HCT116 (cell line): ENCODE results near the gene JDP2. TPM values are rescaled to one million over a fixed set of nuclear protein-coding genes. Genes with fewer than 3 reads are reported as not detected.

Experiments used
- ATAC-seq: fragments of 200-7000 bp; cut with Tn5 transposase; 2 replicates; pipeline ENCODE4 v1.9.1; 2020; ENCODE audit warnings: mild to moderate bottlenecking, moderate library complexity
- BruUV-seq: library from RNA; stranded (reverse); fragments of 400-500 nt; replicated peaks from 2 replicates; lab custom pipeline; 2021; lab: Mats Ljungman, UMichigan
- CTCF ChIA-PET: fragments of 300-600 bp; sonication (Branson Sonifier 250); formaldehyde crosslinking; loops from one replicate; lab custom pipeline; 2021; ENCODE audit warnings: antibody characterized with exemption; lab: Charles Lee
- POLR2A ChIA-PET: fragments of 300-600, 350-600 bp; sonication (Branson Sonifier 250); formaldehyde crosslinking; loops from one replicate; lab custom pipeline; 2021; ENCODE audit warnings: antibody characterized with exemption; lab: Charles Lee
- RAD21 ChIA-PET, 2 experiments: fragments of 300-600 bp; sonication (Branson Sonifier 250); formaldehyde crosslinking; loops; one replicate each; lab custom pipeline; 2023; ENCODE audit warnings: low total read pairs in 2 of 2; ENCODE audit not compliant: uncharacterized antibody in 2 of 2, unreplicated experiment in 2 of 2, low non-redundant PET in 1 of 2; lab: Charles Lee
- DNase-seq: peaks from one replicate; pipeline ENCODE4 v3.0.0-alpha.2; 2010; ENCODE audit warnings: low read depth, low spot score
- H2AFZ ChIP-seq: fragments of 200-600 bp; shearing (Covaris generic), sonication (generic); 2 replicates; pipeline ENCODE4 v1.6.1; 2017; ENCODE audit warnings: low read depth, mixed run types, mixed read lengths, antibody characterized with exemption, low read length; ENCODE audit not compliant: poor library complexity, severe bottlenecking
- H3K27ac ChIP-seq: 2 replicates; pipeline ENCODE4 v1.5.1; 2012; ENCODE audit warnings: low read depth, low read length
- H3K27me3 ChIP-seq: fragments of 200-600 bp; sonication (generic); 2 replicates; pipeline ENCODE4 v1.6.1; 2016; ENCODE audit warnings: mixed run types, low read length, mixed read lengths; ENCODE audit not compliant: insufficient read depth
- H3K36me3 ChIP-seq, 2 experiments: fragments of 200-500 bp in 1 of 2; fragments of 200-600 bp in 1 of 2; sonication (Bioruptor generic) in 1 of 2; sonication (generic) in 1 of 2; 2 replicates each; pipeline versions ENCODE4 v1.5.1 to v1.6.1; 2014 to 2016; ENCODE audit warnings: low read length in 2 of 2, inconsistent platforms in 1 of 2, mixed read lengths in 1 of 2, mixed run types in 1 of 2; ENCODE audit not compliant: insufficient read depth in 2 of 2, control insufficient read depth in 1 of 2
- H3K4me1 ChIP-seq, 2 experiments: fragments of 200-600 bp in 1 of 2; sonication (generic) in 1 of 2; 2 replicates each; pipeline versions ENCODE4 v1.5.1 to v1.6.1; 2012 to 2017; ENCODE audit warnings: low read length in 2 of 2, inconsistent platforms in 1 of 2, mild to moderate bottlenecking in 1 of 2, mixed read lengths in 1 of 2, mixed run types in 1 of 2, moderate library complexity in 1 of 2; ENCODE audit not compliant: insufficient read depth in 2 of 2, control insufficient read depth in 1 of 2
- H3K4me2 ChIP-seq: fragments of 200-600 bp; sonication (generic); 2 replicates; pipeline ENCODE4 v1.6.1; 2017; ENCODE audit warnings: mixed run types, low read length, mixed read lengths
- H3K4me3 ChIP-seq, 2 experiments: fragments of 200-600 bp in 1 of 2; sonication (generic) in 1 of 2; replicated peaks in 1 of 2; 2 replicates each; pipeline ENCODE4 v1.5.1; 2011 to 2016; ENCODE audit warnings: low read length in 2 of 2, control low read depth in 1 of 2, low read depth in 1 of 2, mild to moderate bottlenecking in 1 of 2, mixed read lengths in 1 of 2, mixed run types in 1 of 2
- H3K79me2 ChIP-seq: fragments of 200-600 bp; sonication (generic); 2 replicates; pipeline ENCODE4 v1.6.1; 2017; ENCODE audit warnings: mild to moderate bottlenecking, mixed run types, low read length, moderate library complexity, mixed read lengths; ENCODE audit not compliant: insufficient read depth
- H3K9ac ChIP-seq: fragments of 200-600 bp; sonication (generic); 2 replicates; pipeline ENCODE4 v1.6.1; 2016; ENCODE audit warnings: low read length, mixed read lengths
- H3K9me2 ChIP-seq: fragments of 200-600 bp; sonication (generic), shearing (Covaris generic); 2 replicates; pipeline ENCODE4 v1.6.1; 2017; ENCODE audit warnings: mixed run types, mild to moderate bottlenecking, moderate library complexity; ENCODE audit not compliant: insufficient read depth
- H3K9me3 ChIP-seq, 2 experiments: fragments of 200-500 bp in 1 of 2; fragments of 200-600 bp in 1 of 2; sonication (Bioruptor generic) in 1 of 2; sonication (generic) in 1 of 2; 2 replicates each; pipeline ENCODE4 v1.6.1; 2014 to 2017; ENCODE audit warnings: low read length in 2 of 2, mixed read lengths in 2 of 2, inconsistent platforms in 1 of 2, low read depth in 1 of 2, mild to moderate bottlenecking in 1 of 2, mixed run types in 1 of 2, moderate library complexity in 1 of 2; ENCODE audit not compliant: control insufficient read depth in 1 of 2, insufficient read depth in 1 of 2
- H4K20me1 ChIP-seq: fragments of 200-600 bp; sonication (generic), shearing (Covaris generic); 2 replicates; pipeline ENCODE4 v1.6.1; 2017; ENCODE audit warnings: mixed run types, mild to moderate bottlenecking, moderate library complexity; ENCODE audit not compliant: insufficient read depth
- CEBPB ChIP-seq: IDR thresholded peaks from 2 replicates; pipeline ENCODE4 v1.6.1; 2012; ENCODE audit warnings: low read depth
- EZH2 ChIP-seq: fragments of 200-600 bp; sonication (generic); IDR thresholded peaks from 2 replicates; pipeline ENCODE4 v1.6.1; 2017; ENCODE audit warnings: antibody characterized with exemption, mixed run types
- FOSL1 ChIP-seq: IDR thresholded peaks from 2 replicates; pipeline ENCODE4 v1.6.1; 2012; ENCODE audit warnings: low read depth
- JUND ChIP-seq: IDR thresholded peaks from 2 replicates; pipeline ENCODE4 v1.6.1; 2012
- POLR2AphosphoS5 ChIP-seq: IDR thresholded peaks from 2 replicates; pipeline ENCODE4 v1.6.1; 2011; ENCODE audit warnings: mild to moderate bottlenecking, low read depth, low read length, moderate library complexity
- SIN3A ChIP-seq: IDR thresholded peaks from 2 replicates; pipeline ENCODE4 v1.6.1; 2012; ENCODE audit warnings: low read depth
- SP1 ChIP-seq: IDR thresholded peaks from 2 replicates; pipeline ENCODE4 v1.6.1; 2012; ENCODE audit warnings: low read depth
- SRF ChIP-seq: IDR thresholded peaks from 2 replicates; pipeline ENCODE4 v1.6.1; 2012; ENCODE audit warnings: low read depth
- TCF7L2 ChIP-seq: IDR thresholded peaks from 2 replicates; pipeline ENCODE4 v1.7.0; 2011; ENCODE audit warnings: borderline replicate concordance, inconsistent platforms; ENCODE audit not compliant: insufficient read depth, insufficient read length; ENCODE audit errors: extremely low read depth
- intact Hi-C: fragments of 100-400 bp; cut with micrococcal nuclease; formaldehyde crosslinking; loops from 2 replicates; pipeline ENCODE4 v1.10.0; 2022
- total RNA-seq: library from RNA; stranded (reverse); gene quantifications from one replicate; pipeline ENCODE4 v1.2.1, GENCODE V29; 2021; ENCODE audit not compliant: unreplicated experiment
- TF ChIP-seq, protein P1 (sequence below): IDR thresholded peaks from 2 replicates; pipeline ENCODE4 v1.6.1; 2011; ENCODE audit warnings: mild to moderate bottlenecking, low read length, moderate library complexity; ENCODE audit not compliant: insufficient replicate concordance; ENCODE audit errors: extremely low read depth
- TF ChIP-seq, protein P2 (sequence below): IDR thresholded peaks from 2 replicates; pipeline ENCODE4 v1.6.1; 2012
- TF ChIP-seq, protein P3 (sequence below), 3 experiments: fragments of 200-600 bp in 1 of 3; sonication (generic) in 1 of 3; IDR thresholded peaks in 2 of 3; conservative IDR thresholded peaks in 1 of 3; 2 replicates each; pipeline ENCODE4 v1.5.1; 2012 to 2017; ENCODE audit warnings: low read depth in 2 of 3, low read length in 2 of 3, antibody characterized with exemption in 1 of 3, borderline replicate concordance in 1 of 3, control low read depth in 1 of 3, mild to moderate bottlenecking in 1 of 3, mixed read lengths in 1 of 3, mixed run types in 1 of 3, moderate library complexity in 1 of 3; ENCODE audit not compliant: insufficient read depth in 1 of 3
- TF ChIP-seq, protein P4 (sequence below): IDR thresholded peaks from 2 replicates; pipeline ENCODE4 v1.6.1; 2012
- TF ChIP-seq, protein P5 (sequence below): IDR thresholded peaks from 2 replicates; pipeline ENCODE4 v1.6.1; 2012; ENCODE audit warnings: low read depth

JDP2 gene
- total RNA-seq, 1 experiment from 2014 or later, result 25.4 TPM

DNA sequence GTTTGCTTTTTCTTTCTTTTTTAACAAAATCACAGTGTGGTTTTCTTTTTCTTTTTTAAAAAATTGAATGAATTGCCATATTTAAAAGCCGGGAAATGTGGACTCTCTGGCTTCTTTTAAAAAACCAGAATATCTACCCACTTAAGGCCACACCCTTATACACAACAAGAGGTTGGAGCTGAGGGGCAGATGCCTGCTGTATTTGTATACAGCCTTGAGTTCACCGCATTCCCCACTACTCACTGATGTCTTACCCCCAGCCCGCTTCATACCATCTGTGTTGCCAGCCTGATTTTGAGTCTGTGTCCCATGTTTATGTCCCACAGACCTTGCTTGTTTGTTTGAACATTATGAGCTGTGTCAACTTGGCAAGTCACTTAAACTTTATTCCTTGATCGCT, 14.3 kb downstream of the JDP2 start (continued):
- TF ChIP-seq, protein P1, sequence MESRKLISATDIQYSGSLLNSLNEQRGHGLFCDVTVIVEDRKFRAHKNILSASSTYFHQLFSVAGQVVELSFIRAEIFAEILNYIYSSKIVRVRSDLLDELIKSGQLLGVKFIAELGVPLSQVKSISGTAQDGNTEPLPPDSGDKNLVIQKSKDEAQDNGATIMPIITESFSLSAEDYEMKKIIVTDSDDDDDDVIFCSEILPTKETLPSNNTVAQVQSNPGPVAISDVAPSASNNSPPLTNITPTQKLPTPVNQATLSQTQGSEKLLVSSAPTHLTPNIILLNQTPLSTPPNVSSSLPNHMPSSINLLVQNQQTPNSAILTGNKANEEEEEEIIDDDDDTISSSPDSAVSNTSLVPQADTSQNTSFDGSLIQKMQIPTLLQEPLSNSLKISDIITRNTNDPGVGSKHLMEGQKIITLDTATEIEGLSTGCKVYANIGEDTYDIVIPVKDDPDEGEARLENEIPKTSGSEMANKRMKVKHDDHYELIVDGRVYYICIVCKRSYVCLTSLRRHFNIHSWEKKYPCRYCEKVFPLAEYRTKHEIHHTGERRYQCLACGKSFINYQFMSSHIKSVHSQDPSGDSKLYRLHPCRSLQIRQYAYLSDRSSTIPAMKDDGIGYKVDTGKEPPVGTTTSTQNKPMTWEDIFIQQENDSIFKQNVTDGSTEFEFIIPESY, result no peak
- TF ChIP-seq EZH2 (no peak), FOSL1 (no peak), POLR2AphosphoS5 (no peak), SP1 (no peak), CEBPB (no peak), JUND (no peak)
- TF ChIP-seq, protein P2, sequence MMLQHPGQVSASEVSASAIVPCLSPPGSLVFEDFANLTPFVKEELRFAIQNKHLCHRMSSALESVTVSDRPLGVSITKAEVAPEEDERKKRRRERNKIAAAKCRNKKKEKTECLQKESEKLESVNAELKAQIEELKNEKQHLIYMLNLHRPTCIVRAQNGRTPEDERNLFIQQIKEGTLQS, result no peak
- TF ChIP-seq, protein P3, sequence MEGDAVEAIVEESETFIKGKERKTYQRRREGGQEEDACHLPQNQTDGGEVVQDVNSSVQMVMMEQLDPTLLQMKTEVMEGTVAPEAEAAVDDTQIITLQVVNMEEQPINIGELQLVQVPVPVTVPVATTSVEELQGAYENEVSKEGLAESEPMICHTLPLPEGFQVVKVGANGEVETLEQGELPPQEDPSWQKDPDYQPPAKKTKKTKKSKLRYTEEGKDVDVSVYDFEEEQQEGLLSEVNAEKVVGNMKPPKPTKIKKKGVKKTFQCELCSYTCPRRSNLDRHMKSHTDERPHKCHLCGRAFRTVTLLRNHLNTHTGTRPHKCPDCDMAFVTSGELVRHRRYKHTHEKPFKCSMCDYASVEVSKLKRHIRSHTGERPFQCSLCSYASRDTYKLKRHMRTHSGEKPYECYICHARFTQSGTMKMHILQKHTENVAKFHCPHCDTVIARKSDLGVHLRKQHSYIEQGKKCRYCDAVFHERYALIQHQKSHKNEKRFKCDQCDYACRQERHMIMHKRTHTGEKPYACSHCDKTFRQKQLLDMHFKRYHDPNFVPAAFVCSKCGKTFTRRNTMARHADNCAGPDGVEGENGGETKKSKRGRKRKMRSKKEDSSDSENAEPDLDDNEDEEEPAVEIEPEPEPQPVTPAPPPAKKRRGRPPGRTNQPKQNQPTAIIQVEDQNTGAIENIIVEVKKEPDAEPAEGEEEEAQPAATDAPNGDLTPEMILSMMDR (IDR thresholded peaks at IDR 0.05 in 2 of 3, conservative IDR thresholded peaks at IDR 0.05 in 1 of 3; ENCODE audit: borderline replicate concordance in 1 of 3, insufficient read depth in 1 of 3, low read depth in 2 of 3, low read length in 2 of 3), result no peak
- TF ChIP-seq, protein P4, sequence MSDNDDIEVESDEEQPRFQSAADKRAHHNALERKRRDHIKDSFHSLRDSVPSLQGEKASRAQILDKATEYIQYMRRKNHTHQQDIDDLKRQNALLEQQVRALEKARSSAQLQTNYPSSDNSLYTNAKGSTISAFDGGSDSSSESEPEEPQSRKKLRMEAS, result no peak

DNA sequence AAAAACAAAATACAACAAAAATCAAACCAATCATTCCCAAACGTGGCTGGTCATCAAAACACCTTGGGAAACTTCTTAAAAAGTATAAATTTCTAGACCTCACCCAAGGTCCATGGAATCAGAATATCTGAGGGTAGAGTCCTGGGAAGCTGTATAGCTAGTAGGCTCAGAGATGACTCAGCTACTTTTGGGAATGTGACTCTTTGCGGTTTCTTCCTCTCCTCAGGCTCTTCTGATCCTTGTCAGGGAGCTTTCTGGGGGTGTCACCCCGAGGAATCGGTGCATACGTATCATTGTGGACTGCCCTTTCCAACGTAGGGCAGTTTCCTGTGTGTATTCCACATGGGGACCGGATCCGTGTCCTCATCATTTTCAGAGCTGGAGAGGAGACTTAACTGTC, 14.8 kb downstream of the JDP2 start:
- ChIA-PET RAD21 (no interaction called here), POLR2A (no interaction called here), CTCF (interaction anchor here (1.0 kb wide), 1 partner anchor 118 kb away, joined by 3 read pairs; no protein-coding TSS in a partner anchor)
- no peaks in the 10 kb centered on the region for H3K27me3 ChIP-seq
- H3K9me2 ChIP-seq, result no peaks in the 10 kb centered on the region
- DNase-seq (no peak), ATAC-seq (no peak)
- no TSS peak for BruUV-seq
- H3K27ac ChIP-seq, result no peak overlapping the region
- H2AFZ ChIP-seq, result no peak overlapping the region
- no peak overlapping the region for H3K9ac ChIP-seq
- H3K9me3 ChIP-seq, result no peaks in the 10 kb centered on the region
- no peak overlapping the region for H3K4me3 ChIP-seq
- intact Hi-C loops, result no loop called here
- peaks cover 0 to 13% of the 10 kb centered on the region in 2 experiments; a peak in 2 of 4 replicates for H3K4me1 ChIP-seq
- H3K79me2 ChIP-seq, result no peaks in the 10 kb centered on the region
- no peaks in the 10 kb centered on the region for H4K20me1 ChIP-seq
- no peak overlapping the region for H3K4me2 ChIP-seq
- no peaks in the 10 kb centered on the region for H3K36me3 ChIP-seq
- TF ChIP-seq, protein P5, sequence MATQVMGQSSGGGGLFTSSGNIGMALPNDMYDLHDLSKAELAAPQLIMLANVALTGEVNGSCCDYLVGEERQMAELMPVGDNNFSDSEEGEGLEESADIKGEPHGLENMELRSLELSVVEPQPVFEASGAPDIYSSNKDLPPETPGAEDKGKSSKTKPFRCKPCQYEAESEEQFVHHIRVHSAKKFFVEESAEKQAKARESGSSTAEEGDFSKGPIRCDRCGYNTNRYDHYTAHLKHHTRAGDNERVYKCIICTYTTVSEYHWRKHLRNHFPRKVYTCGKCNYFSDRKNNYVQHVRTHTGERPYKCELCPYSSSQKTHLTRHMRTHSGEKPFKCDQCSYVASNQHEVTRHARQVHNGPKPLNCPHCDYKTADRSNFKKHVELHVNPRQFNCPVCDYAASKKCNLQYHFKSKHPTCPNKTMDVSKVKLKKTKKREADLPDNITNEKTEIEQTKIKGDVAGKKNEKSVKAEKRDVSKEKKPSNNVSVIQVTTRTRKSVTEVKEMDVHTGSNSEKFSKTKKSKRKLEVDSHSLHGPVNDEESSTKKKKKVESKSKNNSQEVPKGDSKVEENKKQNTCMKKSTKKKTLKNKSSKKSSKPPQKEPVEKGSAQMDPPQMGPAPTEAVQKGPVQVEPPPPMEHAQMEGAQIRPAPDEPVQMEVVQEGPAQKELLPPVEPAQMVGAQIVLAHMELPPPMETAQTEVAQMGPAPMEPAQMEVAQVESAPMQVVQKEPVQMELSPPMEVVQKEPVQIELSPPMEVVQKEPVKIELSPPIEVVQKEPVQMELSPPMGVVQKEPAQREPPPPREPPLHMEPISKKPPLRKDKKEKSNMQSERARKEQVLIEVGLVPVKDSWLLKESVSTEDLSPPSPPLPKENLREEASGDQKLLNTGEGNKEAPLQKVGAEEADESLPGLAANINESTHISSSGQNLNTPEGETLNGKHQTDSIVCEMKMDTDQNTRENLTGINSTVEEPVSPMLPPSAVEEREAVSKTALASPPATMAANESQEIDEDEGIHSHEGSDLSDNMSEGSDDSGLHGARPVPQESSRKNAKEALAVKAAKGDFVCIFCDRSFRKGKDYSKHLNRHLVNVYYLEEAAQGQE, result no peak
- TF ChIP-seq SRF (no peak), CEBPB (no peak), TCF7L2 (no peak), SIN3A (no peak)
- TF ChIP-seq, protein P4, result no peak
